NCI-H128 (cell line): ENCODE data around the gene AGFG2.
"Not testable (repeated sequence)": the region's sequence is repeated elsewhere in the genome, so short reads cannot be mapped to it uniquely, and the experiment has no call there.

Source experiments
- DNase-seq: peaks from one replicate; lab custom pipeline; 2025; ENCODE audit not compliant: unreplicated experiment; lab: John Stamatoyannopoulos, UW

The AGFG2 gene

GRCh38 chr7:100548446-100548845, 9.4 kb downstream of the AGFG2 start:
- DNase-seq: not testable (repeated sequence)

GRCh38 chr7:100552532-100552931, 13.5 kb downstream of the AGFG2 start:
- no peak for DNase-seq

GRCh38 chr7:100553032-100553431, 14.0 kb downstream of the AGFG2 start:
- no peak for DNase-seq

GRCh38 chr7:100555701-100556100, 16.7 kb downstream of the AGFG2 start:
- no peak for DNase-seq

GRCh38 chr7:100556541-100556940, 17.5 kb downstream of the AGFG2 start:
- DNase-seq: no peak

- no peak for DNase-seq
These were observed 20.1 kb downstream of the AGFG2 start for GRCh38 chr7:100559127-100559526.

- DNase-seq: no peak
These were observed 22.6 kb downstream of the AGFG2 start for GRCh38 chr7:100561491-100562194.

GRCh38 chr7:100562195-100563099, 23.4 kb downstream of the AGFG2 start:
- no peak for DNase-seq

- DNase-seq: no peak
These were observed 24.1 kb downstream of the AGFG2 start for GRCh38 chr7:100563100-100563564.

- no peak for DNase-seq
These were observed 24.9 kb downstream of the AGFG2 start for GRCh38 chr7:100563809-100564400.

GRCh38 chr7:100564405-100564804, 25.4 kb downstream of the AGFG2 start:
- DNase-seq: not testable (repeated sequence)

GRCh38 chr7:100565133-100565571, 26.1 kb downstream of the AGFG2 start:
- no peak for DNase-seq

- no peak for DNase-seq
These were observed 27.1 kb downstream of the AGFG2 start for GRCh38 chr7:100566018-100566531.

GRCh38 chr7:100567031-100567730, 28.2 kb downstream of the AGFG2 start:
- DNase-seq: no peak

GRCh38 chr7:100567751-100568175, 28.8 kb downstream of the AGFG2 start:
- no peak for DNase-seq

GRCh38 chr7:100568176-100568895, 29.3 kb downstream of the AGFG2 start:
- no peak for DNase-seq

- no peak for DNase-seq
These were observed 30.2 kb downstream of the AGFG2 start for GRCh38 chr7:100568896-100569844.

GRCh38 chr7:100570954-100571828, 32.2 kb downstream of the AGFG2 start:
- no peak for DNase-seq
